ENCODE data around the gene PIP5KL1.

The PIP5KL1 gene

GRCh38 chr9:127968700-127969383, 38.3 kb upstream of the PIP5KL1 start:
- peak; percentile 45 for DNase-seq (ENCODE audit: low spot score)

DNA sequence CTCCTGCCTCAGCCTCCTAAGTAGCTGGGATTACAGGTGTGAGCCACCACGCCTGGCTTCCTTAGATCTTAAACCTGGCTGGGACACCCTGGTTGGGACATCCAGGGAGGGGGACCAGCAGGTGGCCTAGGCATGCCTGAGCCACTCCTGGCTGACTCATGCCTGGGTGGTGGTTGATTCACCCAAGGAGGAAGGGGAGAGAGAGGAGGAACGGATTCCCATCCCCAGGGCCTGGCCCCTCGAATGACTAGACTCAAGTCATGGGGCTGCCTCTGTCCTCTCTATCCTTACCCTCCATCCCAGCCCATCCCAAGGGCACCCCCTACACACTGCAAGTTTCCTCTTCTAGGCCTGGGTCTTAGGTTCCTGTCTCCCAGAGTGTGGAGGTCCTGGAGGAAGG, 37.5 kb upstream of the PIP5KL1 start:
- DNase-seq (ENCODE audit: low spot score) = peak; percentile 94

GRCh38 chr9:127967151-127967809, 36.7 kb upstream of the PIP5KL1 start:
- DNase-seq (ENCODE audit: low spot score) = no peak

DNA sequence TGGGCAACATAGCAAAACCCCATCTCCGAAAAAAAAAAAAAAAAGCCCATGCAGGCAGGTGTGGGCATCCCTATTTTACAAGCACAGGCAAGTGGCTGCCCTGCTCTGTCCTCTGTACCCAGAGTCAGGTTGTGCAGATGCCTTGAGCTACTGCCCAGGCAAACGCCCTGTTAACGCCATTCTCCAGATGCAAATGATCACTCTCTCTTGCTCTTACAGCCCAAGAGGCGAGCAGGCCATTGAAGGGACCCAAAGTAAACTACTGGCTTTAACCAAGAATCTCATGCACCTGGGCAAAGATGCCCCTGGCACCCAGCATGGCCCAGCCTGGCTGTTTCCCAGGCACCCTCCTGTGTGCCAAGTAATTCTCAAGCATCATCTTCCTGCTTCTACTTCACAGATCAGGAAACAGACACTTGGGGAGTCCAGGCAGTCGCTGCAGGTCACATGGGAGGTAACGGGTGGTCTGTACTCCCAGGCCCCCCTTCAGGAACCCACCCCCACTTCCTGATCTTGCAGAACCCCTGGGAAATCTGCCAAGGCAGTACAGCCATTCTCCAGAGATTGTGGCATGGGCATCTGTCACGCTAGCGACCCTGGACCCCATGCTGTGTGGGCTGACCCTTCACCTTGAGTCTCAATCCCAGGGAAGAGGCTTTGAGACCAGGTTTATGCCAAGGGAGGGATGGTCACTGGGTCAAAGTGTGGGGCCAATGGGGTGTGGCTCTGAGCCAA, 36.0 kb upstream of the PIP5KL1 start:
- DNase-seq (ENCODE audit: low spot score) = no peak

- no peak for DNase-seq (ENCODE audit: low spot score)
These were observed 35.4 kb upstream of the PIP5KL1 start for GRCh38 chr9:127965953-127966352.

DNA sequence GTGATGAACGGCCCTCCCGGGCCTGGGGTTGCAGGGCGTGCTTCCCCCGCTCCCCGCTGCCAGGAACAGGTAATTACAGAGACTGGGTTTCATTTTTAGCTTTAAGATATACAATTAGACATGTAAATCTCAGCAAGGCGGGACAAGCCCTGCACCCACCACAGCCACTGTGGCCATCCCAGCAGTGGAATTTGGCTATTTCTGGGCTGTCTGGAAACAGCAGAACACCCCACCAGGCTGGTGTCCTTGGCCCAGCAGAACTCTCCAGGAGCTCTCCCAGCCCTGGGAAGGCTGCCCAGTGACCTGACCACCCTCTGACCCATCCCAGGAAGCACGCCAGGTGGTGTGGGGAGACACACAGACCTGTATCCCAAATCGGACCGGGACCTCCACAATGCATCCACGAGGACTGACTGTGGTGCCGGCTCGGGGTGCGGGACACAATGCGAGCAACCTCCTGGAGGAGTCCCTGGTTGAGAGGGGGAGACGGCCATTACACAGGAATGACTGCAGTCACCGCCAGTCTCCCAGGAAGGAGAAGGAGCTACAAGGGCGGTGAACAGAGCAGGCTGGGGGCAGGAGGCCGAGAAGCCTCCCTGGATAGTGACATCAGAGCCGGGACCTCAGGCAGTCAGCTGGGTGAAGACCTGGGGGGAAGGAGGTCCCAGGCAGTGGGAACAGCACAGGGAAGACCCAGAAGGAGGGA, 32.9 kb upstream of the PIP5KL1 start:
- DNase-seq (ENCODE audit: low spot score) = no peak

GRCh38 chr9:127963041-127963358, 32.4 kb upstream of the PIP5KL1 start:
- no peak for DNase-seq (ENCODE audit: low spot score)

GRCh38 chr9:127962278-127962677, 31.7 kb upstream of the PIP5KL1 start:
- DNase-seq (ENCODE audit: low spot score) = no peak

- DNase-seq (ENCODE audit: low spot score) = no peak
These were observed 31.1 kb upstream of the PIP5KL1 start for GRCh38 chr9:127961613-127962155.

DNA sequence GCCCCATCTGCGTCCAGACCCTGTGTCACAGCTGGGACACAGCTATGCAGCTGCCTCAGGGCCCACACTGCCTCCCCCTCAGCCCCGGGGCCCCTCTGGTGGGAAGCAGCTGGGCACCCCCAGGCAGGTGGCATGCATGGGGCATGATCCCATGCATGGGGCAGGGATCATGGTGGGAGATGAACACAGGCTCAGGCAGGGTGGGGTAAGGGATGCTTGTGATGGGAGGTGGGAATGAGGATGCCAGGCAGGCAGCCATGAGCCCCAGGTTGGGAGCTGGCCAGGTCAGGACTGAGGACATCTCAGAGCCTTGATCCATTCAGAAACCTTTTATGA, 30.5 kb upstream of the PIP5KL1 start:
- no peak for DNase-seq (ENCODE audit: low spot score)

DNA sequence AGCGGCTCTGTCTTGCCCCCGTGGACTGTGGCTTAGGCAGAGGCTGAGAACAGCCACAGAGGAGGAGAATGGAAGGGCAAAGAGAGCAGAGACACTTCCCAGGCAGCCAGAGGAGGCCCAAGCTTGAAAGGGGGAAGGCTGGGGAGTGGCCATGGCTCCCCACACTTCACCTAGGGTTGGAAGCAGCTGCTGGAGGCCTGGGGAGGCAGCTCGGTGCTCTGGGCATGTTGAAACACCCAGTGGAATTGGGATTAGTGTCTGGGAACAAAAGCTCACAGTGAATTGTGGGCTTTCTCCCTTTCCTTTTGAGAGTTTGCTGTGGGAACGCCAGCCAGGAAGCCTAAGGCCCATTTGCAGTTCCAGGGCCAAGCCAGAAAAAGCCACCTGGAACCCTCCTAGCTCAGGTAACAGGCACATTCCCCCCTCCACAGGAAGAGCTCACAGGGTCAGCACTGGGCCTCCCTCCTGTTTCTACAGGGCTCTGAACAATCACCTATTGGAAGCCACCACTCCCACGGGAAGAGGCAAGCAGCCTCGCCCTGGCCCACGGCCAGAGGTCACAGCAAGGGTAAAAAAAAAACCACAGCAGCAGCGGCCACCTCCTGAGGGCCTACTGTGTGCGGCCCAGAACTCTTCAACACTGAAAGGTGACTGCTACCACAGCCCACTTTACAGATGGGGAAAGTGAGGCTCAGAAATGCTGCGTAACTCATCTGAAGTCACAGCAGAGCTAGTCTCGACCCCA, 30.0 kb upstream of the PIP5KL1 start:
- no peak for DNase-seq (ENCODE audit: low spot score)

- no peak for DNase-seq (ENCODE audit: low spot score)
These were observed 29.3 kb upstream of the PIP5KL1 start for GRCh38 chr9:127959841-127960409.

GRCh38 chr9:127959398-127959797, 28.8 kb upstream of the PIP5KL1 start:
- DNase-seq (ENCODE audit: low spot score) = no peak

DNA sequence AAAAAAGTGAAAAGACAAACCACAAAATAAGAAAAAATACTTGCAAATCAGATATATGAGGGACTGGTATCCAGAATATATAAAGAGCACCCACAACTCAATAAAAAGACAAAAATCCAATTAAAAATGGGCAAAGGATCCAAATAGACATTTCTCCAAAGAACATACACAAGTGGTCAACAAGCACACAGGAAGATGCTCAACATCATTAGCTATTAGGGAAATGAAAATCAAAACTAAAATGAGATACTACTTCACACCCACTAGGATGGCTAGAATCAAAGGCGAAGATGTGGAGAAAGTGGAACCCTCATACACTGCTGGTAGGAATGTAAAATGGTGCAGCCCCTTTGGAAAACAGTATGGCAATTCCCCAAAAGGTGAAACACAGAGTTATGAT, 28.2 kb upstream of the PIP5KL1 start:
- no peak for DNase-seq (ENCODE audit: low spot score)

DNA sequence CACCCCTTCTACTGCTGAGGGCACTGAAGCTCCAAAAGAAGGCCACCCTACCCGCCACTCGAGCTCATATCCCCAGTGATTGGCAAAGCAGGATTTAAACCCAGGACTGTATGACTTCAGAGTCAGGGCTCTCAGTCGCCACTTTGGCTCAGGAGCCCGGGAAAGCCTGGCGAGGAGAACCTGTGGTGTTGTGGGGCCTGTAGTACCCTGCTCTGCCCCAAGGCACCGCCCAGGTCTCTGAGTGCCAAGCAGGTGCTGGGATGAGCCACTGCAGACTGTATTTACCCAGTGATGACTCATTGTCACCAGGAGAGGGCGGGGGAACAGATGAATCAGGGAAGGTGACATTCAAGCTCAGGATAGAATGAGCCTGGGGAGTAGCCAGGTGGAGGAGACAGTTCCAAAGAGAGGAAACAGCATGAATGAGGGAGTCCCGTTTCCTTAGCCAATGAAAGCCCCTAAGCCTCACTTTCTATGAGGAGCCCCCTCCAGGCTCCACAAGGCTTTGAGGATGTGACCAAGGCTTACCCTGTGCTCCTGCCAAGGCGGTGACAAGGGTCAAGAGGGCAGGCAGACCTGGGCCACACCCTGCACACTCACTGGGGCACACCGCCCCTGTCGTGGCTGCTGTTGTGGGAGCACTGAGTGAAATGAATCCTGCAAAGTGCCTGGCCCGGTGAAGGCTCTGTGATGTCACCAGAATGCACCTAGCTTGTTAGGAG, 24.9 kb upstream of the PIP5KL1 start:
- DNase-seq (ENCODE audit: low spot score) = peak; percentile 95

GRCh38 chr9:127954831-127955293, 24.3 kb upstream of the PIP5KL1 start:
- DNase-seq (ENCODE audit: low spot score) = no peak

DNA sequence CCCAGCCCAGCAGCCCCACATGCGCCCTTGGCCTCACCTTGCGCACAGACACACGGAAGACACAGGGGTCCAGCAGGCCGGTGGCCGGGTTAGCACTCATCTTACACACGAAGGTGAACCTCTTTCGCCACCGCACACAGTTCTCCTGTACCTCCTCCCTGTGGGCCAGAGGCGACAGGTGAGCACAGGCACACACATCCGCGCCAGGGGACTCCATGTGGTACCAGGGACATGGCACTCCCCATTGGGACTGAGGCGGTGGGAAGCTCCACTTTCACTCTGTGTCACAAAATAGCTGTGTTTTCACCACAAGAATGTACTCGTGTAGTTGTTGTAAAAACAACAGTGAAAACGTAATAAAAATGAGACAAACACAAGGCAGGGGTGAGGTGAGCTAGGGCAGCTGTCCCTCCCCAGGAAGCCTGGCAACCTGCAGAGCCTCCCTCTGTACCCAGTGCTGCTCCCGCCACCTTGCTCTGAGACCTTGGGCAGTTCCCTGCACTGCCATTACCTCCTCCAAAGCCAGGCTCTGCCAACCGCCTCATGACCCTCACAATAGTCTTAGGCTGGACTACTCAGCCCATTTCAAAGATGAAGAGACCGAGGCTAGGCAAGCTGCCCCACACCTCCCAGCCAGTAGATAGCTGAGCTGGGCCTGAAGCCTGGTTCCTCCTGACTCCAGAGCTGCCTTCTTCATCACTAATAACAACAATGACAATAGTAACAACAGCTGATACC, 23.4 kb upstream of the PIP5KL1 start:
- no peak for DNase-seq (ENCODE audit: low spot score)

- no peak for DNase-seq (ENCODE audit: low spot score)
These were observed 22.6 kb upstream of the PIP5KL1 start for GRCh38 chr9:127953154-127953553.

DNA sequence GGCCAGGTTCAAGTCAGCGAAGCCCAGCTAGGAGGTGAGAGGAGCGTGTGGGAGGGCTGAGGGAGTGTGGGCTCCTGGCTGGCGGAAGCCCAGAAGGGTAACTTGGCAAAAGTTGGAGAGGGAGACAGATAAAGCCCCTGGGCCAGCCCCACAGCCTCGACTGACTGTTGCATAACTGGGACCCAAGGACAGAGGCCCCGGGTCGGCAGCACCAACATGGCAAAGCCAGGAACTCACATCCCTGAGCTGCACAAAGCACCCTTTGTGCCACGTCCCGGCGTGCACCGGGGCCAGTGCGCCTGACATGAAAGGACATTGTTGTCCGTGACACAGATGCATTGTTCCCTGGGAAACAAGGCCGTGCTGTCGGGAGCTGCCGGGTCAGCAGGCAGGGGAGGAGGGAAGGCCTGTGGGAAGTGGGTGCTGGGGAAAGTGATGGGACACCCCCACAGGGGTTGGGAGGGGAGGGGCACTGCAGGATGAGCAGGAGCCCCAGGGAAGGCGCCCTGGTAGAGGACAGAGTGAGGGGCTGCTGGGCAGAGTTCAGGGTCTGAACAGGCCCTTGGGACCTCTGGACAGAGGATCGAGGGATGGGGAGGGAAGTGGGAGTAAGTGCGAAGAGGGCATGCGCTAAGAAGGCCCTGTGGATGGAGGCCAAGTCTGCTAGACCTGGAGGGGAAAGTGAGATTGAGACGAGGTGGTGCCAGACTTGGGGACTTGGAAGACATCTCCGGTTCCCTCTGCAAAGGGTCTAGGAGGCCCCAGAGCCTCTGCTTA, 20.1 kb upstream of the PIP5KL1 start:
- no peak for DNase-seq (ENCODE audit: low spot score)

Measured in LoVo (cell line).